ENCODE measurements around the gene ABCC8. TPM values are rescaled to one million over a fixed set of nuclear protein-coding genes. Genes with fewer than 3 reads are reported as not detected.

ABCC8 gene
- total RNA-seq, 1 donor: not detected

- DNase-seq (ENCODE audit: low read depth): no peak
- no peak for TF ChIP-seq CTCF (IDR thresholded peaks at IDR 0.05; ENCODE audit: insufficient read depth, low read depth, low read length)
- H3K4me3 ChIP-seq (ENCODE audit: low read depth, low read length): no peak overlapping the region
Measured at GRCh38 chr11:17475666-17476316, 854 bp downstream of the ABCC8 start.

DNA sequence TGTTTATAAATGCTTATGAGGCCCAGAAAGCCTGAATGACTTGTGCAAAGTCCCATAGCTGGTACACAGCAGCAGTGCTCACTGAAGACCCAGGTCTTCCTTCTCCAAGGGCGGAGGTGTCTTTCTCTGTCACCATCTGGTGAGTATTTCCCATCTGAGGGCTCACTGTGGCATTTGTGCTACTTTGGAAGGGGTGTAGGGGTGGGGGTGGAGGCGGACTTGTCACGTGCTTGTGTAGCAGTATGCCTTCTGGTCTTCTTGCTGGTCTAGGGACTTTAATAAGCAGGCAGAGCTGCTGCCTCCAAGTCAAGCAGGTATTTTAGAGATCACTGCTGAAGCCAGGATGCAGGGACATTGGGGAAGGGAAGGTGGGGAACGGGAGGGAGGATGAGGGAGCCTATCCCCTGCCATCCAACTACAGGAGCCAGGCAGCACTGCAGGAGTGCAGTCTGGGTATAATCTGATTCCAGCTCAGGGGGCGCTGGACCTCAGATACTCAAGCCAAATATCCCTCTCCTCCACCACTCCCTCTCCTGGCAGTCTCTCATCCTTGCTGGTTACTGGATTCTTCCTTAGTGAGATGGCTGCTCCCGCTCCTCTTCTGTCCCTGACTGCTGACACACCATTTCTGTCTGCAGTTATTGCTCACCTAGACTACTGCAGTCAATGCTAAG is 3.4 kb downstream of the ABCC8 start:
- H3K4me3 ChIP-seq (ENCODE audit: low read depth, low read length): no peak overlapping the region
- peak; percentile 34 for TF ChIP-seq CTCF (IDR thresholded peaks at IDR 0.05; ENCODE audit: insufficient read depth, low read depth, low read length)
- DNase-seq (ENCODE audit: low read depth): no peak

DNA sequence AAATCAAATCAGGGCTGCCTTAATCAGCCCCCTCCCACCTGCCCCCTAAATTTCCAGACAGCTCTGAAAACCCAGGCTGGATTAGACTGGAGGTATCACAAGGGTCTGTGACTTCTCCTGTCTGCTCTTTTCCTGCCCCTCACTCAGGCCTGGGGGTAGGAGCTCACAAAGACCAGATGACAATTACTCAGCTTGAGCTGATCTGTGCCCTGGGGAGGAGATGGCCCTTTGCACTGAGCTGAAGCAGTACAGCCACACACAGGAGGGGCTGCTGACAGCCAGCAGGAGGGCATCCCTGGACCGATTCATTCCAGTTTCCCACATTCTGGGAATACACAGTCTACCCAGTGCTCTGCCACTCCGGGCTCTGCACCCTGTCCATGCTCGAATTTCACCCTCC is 4.2 kb downstream of the ABCC8 start:
- no peak for DNase-seq (ENCODE audit: low read depth)
- no peak overlapping the region for H3K4me3 ChIP-seq (ENCODE audit: low read depth, low read length)
- no peak for TF ChIP-seq CTCF (IDR thresholded peaks at IDR 0.05; ENCODE audit: insufficient read depth, low read depth, low read length)

GRCh38 chr11:17471501-17471900 is 5.1 kb downstream of the ABCC8 start:
- no peak overlapping the region for H3K4me3 ChIP-seq (ENCODE audit: low read depth, low read length)
- no peak for TF ChIP-seq CTCF (IDR thresholded peaks at IDR 0.05; ENCODE audit: insufficient read depth, low read depth, low read length)
- no peak for DNase-seq (ENCODE audit: low read depth)

- no peak overlapping the region for H3K4me3 ChIP-seq (ENCODE audit: low read depth, low read length)
- DNase-seq (ENCODE audit: low read depth): no peak
- TF ChIP-seq CTCF (IDR thresholded peaks at IDR 0.05; ENCODE audit: insufficient read depth, low read depth, low read length): no peak
Measured at GRCh38 chr11:17469998-17470397, 6.6 kb downstream of the ABCC8 start.

GRCh38 chr11:17468122-17468521 is 8.5 kb downstream of the ABCC8 start:
- no peak for DNase-seq (ENCODE audit: low read depth)
- no peak overlapping the region for H3K4me3 ChIP-seq (ENCODE audit: low read depth, low read length)
- no peak for TF ChIP-seq CTCF (IDR thresholded peaks at IDR 0.05; ENCODE audit: insufficient read depth, low read depth, low read length)
